ENCODE data around the gene FAM98B.

DNA sequence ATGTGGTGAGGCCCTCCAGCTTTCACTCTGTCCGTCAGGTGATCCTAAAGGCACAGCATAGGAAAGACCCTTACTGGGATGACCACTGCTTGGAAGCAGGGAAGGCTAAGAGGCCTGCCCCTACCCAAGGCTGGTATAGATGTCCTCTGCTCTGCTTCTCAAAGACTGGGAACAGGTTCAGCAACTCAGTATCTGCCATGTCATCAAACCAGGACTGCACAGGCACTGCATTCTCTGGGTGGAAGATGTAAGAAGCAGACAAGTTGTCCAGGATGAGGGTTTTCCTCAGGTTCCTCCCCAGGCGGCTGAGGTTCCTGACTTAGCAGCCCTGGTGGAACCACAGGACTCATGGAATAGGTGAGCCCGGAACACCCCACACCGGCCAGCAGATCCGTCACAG lies 4.7 kb downstream of the FAM98B start:
- no peak for TF ChIP-seq POLR2AphosphoS5 (IDR thresholded peaks at IDR 0.05)
- TF ChIP-seq, protein P1, sequence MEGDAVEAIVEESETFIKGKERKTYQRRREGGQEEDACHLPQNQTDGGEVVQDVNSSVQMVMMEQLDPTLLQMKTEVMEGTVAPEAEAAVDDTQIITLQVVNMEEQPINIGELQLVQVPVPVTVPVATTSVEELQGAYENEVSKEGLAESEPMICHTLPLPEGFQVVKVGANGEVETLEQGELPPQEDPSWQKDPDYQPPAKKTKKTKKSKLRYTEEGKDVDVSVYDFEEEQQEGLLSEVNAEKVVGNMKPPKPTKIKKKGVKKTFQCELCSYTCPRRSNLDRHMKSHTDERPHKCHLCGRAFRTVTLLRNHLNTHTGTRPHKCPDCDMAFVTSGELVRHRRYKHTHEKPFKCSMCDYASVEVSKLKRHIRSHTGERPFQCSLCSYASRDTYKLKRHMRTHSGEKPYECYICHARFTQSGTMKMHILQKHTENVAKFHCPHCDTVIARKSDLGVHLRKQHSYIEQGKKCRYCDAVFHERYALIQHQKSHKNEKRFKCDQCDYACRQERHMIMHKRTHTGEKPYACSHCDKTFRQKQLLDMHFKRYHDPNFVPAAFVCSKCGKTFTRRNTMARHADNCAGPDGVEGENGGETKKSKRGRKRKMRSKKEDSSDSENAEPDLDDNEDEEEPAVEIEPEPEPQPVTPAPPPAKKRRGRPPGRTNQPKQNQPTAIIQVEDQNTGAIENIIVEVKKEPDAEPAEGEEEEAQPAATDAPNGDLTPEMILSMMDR (IDR thresholded peaks at IDR 0.05), result no peak
- no peak for TF ChIP-seq POLR2A (IDR thresholded peaks at IDR 0.05)
